ENCODE measurements around the gene PHGDH.

The PHGDH gene

DNA sequence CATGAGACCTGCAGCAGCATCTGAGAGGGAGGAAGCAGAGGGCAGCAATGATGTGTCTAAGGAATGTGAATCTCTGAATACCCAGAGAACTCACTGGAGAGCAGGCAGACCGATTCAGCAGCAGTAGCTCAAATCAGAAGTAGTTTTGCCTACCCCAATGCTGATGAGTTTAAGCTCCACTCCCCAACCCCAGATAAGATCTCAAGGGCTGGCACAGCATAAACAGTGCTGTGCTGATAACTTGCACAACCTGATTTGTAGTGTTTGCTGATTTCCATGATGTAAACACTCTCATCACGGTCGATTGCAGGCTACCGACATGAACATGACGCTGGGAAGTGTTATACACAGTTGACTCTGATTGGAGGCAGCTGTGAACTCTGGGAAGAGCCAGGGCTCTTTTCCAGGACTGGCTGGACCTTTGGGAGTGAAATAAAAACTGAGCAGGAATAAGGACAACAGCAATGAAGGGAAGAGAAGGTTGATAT, 68.2 kb downstream of the PHGDH start:
- 14% methylated on average over 5 of the region's 5 CpGs for WGBS
- Histone ChIP-seq H4K91ac (ENCODE audit: low read length) (no peak overlapping the region), H3K9ac (ENCODE audit: low read length) (peak overlapping the region; percentile 75), H3K18ac (ENCODE audit: low read depth in 1 of 2, low read length in 2 of 2) (no peak overlapping the region), H2BK15ac (ENCODE audit: low read depth, poor library complexity, severe bottlenecking) (no peak overlapping the region), H4K8ac (ENCODE audit: low read length) (peak overlapping the region; percentile 35), H2BK120ac (ENCODE audit: low read depth, low read length) (no peak overlapping the region), H3K4ac (ENCODE audit: low read depth in 1 of 2, low read length in 2 of 2) (no peak overlapping the region), H3K36me3 (ENCODE audit: control insufficient read depth in 1 of 2, insufficient read depth in 2 of 2, low read depth in 1 of 2, low read length in 2 of 2) (no peaks in the 10 kb centered on the region), H3K14ac (ENCODE audit: low read length in 2 of 2) (no peak overlapping the region), H3K27ac (ENCODE audit: low read length, poor library complexity, severe bottlenecking) (no peak overlapping the region), H3K27me3 (ENCODE audit: control insufficient read depth in 1 of 2, insufficient read depth in 1 of 2, low read length in 2 of 2) (no peaks in the 10 kb centered on the region), H2BK12ac (ENCODE audit: low read length in 2 of 2) (peak overlapping the region in 1 of 2 experiments; percentile 15), H2BK5ac (ENCODE audit: low read depth, low read length, poor library complexity, severe bottlenecking) (no peak overlapping the region), H3K4me1 (ENCODE audit: control insufficient read depth, insufficient read depth, low read depth, low read length) (peaks cover 8% of the 10 kb centered on the region), H3K23ac (ENCODE audit: low read length in 2 of 2) (no peak overlapping the region), H3K9me3 (ENCODE audit: control insufficient read depth, low read length) (no peaks in the 10 kb centered on the region), H2AFZ (ENCODE audit: low read depth, low read length) (no peak overlapping the region), H3K4me3 (ENCODE audit: insufficient read depth in 1 of 2, low read depth in 1 of 2, low read length in 2 of 2) (peak overlapping the region in 1 of 2 experiments; percentile 71), H3K4me2 (ENCODE audit: low read length, poor library complexity, severe bottlenecking) (no peak overlapping the region), H3K79me1 (replicated peaks; ENCODE audit: low read length, poor library complexity, severe bottlenecking) (no peaks in the 10 kb centered on the region), H2AK5ac (ENCODE audit: low read length, severe bottlenecking) (no peak overlapping the region)
- DNase-seq = peak; percentile 85

DNA sequence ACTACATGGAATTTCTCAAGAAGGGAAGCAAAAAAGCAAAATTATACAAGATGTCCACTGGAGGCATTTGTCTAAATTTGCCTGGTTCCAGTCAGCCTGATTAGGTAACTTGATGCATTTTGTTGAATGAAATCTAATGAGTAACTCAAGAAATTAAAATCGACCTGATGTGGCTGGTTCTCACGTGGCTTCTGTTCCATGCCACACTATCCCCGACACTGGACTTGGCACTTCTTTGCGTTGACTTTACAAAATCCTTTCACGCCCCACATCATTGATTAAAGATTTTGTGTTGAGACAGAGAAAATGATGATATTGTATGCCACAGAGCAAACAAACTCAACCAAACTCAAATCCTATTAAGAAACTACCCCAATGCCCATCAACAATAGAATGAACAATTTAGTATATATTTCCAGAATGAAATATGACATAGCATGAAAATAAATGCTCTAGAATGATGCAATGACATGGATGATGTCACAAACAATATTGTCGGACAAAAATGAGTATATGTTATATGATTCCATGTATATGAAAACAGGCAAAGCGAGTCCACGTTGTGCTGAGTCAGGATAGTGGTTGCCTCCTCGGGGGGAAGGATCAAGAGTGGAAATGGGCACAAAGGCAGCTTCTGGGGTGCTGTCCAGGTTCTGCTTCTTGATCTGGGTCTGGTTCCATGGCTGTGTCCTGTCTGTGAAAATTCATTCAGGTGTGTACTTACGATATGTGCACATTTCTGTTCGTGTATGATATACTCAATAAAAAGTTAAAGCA, 69.9 kb downstream of the PHGDH start:
- H2BK120ac ChIP-seq (ENCODE audit: low read depth, low read length) = no peak overlapping the region
- H3K9ac ChIP-seq (ENCODE audit: low read length) = no peak overlapping the region
- H3K27me3 ChIP-seq (ENCODE audit: control insufficient read depth in 1 of 2, insufficient read depth in 1 of 2, low read length in 2 of 2) = no peaks in the 10 kb centered on the region
- no peak overlapping the region for H3K14ac ChIP-seq (ENCODE audit: low read length in 2 of 2)
- H2BK5ac ChIP-seq (ENCODE audit: low read depth, low read length, poor library complexity, severe bottlenecking) = no peak overlapping the region
- H3K23ac ChIP-seq (ENCODE audit: low read length in 2 of 2) = no peak overlapping the region
- DNase-seq = no peak
- no peak overlapping the region for H4K91ac ChIP-seq (ENCODE audit: low read length)
- no peaks in the 10 kb centered on the region for H3K36me3 ChIP-seq (ENCODE audit: control insufficient read depth in 1 of 2, insufficient read depth in 2 of 2, low read depth in 1 of 2, low read length in 2 of 2)
- H3K4ac ChIP-seq (ENCODE audit: low read depth in 1 of 2, low read length in 2 of 2) = no peak overlapping the region
- no peak overlapping the region for H3K18ac ChIP-seq (ENCODE audit: low read depth in 1 of 2, low read length in 2 of 2)
- H3K4me2 ChIP-seq (ENCODE audit: low read length, poor library complexity, severe bottlenecking) = no peak overlapping the region
- H3K79me1 ChIP-seq (replicated peaks; ENCODE audit: low read length, poor library complexity, severe bottlenecking) = no peaks in the 10 kb centered on the region
- no peak overlapping the region for H3K27ac ChIP-seq (ENCODE audit: low read length, poor library complexity, severe bottlenecking)
- no peaks in the 10 kb centered on the region for H3K9me3 ChIP-seq (ENCODE audit: control insufficient read depth, low read length)
- H3K4me3 ChIP-seq (ENCODE audit: insufficient read depth in 1 of 2, low read depth in 1 of 2, low read length in 2 of 2) = no peak overlapping the region
- H4K8ac ChIP-seq (ENCODE audit: low read length) = no peak overlapping the region
- peaks cover 3% of the 10 kb centered on the region for H3K4me1 ChIP-seq (ENCODE audit: control insufficient read depth, insufficient read depth, low read depth, low read length)
- H2AK5ac ChIP-seq (ENCODE audit: low read length, severe bottlenecking) = no peak overlapping the region
- 92% methylated on average over 7 of the region's 11 CpGs for WGBS
- H2BK12ac ChIP-seq (ENCODE audit: low read length in 2 of 2) = peak overlapping the region in 1 of 2 experiments; percentile 24
- H2AFZ ChIP-seq (ENCODE audit: low read depth, low read length) = no peak overlapping the region
- H2BK15ac ChIP-seq (ENCODE audit: low read depth, poor library complexity, severe bottlenecking) = no peak overlapping the region

DNA sequence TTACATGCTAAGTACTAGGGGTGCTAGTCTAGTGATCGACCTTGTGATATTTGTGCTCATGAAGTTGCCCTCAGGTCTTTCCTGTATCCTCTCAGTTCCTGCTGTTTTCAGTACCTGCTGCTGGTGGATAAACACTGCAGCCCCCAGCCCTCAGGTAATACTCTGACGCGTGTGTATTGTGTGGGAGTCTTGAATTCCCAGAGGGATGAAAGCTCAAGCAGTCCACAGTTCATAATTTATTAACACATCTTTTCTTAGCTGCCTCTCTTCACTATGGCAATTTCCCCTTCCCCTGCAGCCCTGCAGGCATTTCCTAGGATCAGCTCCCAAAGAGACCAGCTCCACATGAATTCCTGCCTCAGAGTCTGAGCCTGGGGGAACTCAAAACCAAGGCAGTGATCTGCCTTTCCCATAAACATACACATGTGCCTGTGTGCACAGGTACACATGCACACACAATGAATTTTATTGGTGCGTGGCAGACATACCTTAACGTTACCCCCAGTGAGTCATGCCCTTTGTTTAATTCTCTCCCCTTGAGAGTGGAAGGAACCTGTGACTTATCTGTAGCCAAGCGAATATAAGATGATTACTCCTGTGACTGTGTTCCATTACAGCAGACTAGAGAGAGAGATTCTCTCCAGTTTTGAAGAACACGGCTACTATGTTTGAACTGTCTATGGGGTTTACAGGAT, 71.0 kb downstream of the PHGDH start:
- H3K4me2 ChIP-seq (ENCODE audit: low read length, poor library complexity, severe bottlenecking) = no peak overlapping the region
- peak; percentile 18 for DNase-seq
- no peak overlapping the region for H4K91ac ChIP-seq (ENCODE audit: low read length)
- H2BK12ac ChIP-seq (ENCODE audit: low read length in 2 of 2) = peak overlapping the region in 1 of 2 experiments; percentile 70
- H2BK5ac ChIP-seq (ENCODE audit: low read depth, low read length, poor library complexity, severe bottlenecking) = no peak overlapping the region
- H3K4me3 ChIP-seq (ENCODE audit: insufficient read depth in 1 of 2, low read depth in 1 of 2, low read length in 2 of 2) = no peak overlapping the region
- H3K9ac ChIP-seq (ENCODE audit: low read length) = no peak overlapping the region
- H3K27ac ChIP-seq (ENCODE audit: low read length, poor library complexity, severe bottlenecking) = no peak overlapping the region
- H3K27me3 ChIP-seq (ENCODE audit: control insufficient read depth in 1 of 2, insufficient read depth in 1 of 2, low read length in 2 of 2) = no peaks in the 10 kb centered on the region
- H2BK120ac ChIP-seq (ENCODE audit: low read depth, low read length) = no peak overlapping the region
- peak overlapping the region in 1 of 2 experiments; percentile 48 for H3K18ac ChIP-seq (ENCODE audit: low read depth in 1 of 2, low read length in 2 of 2)
- 81% methylated on average over 7 of the region's 7 CpGs for WGBS
- H2AFZ ChIP-seq (ENCODE audit: low read depth, low read length) = no peak overlapping the region
- H3K79me1 ChIP-seq (replicated peaks; ENCODE audit: low read length, poor library complexity, severe bottlenecking) = no peaks in the 10 kb centered on the region
- H3K14ac ChIP-seq (ENCODE audit: low read length in 2 of 2) = peak overlapping the region in 1 of 2 experiments; percentile 53
- H3K36me3 ChIP-seq (ENCODE audit: control insufficient read depth in 1 of 2, insufficient read depth in 2 of 2, low read depth in 1 of 2, low read length in 2 of 2) = no peaks in the 10 kb centered on the region
- no peak overlapping the region for H3K23ac ChIP-seq (ENCODE audit: low read length in 2 of 2)
- no peak overlapping the region for H2AK5ac ChIP-seq (ENCODE audit: low read length, severe bottlenecking)
- no peak overlapping the region for H3K4ac ChIP-seq (ENCODE audit: low read depth in 1 of 2, low read length in 2 of 2)
- H4K8ac ChIP-seq (ENCODE audit: low read length) = peak overlapping the region; percentile 14
- no peak overlapping the region for H2BK15ac ChIP-seq (ENCODE audit: low read depth, poor library complexity, severe bottlenecking)
- H3K4me1 ChIP-seq (ENCODE audit: control insufficient read depth, insufficient read depth, low read depth, low read length) = peaks cover 3% of the 10 kb centered on the region
- H3K9me3 ChIP-seq (ENCODE audit: control insufficient read depth, low read length) = no peaks in the 10 kb centered on the region
